Activated B cell treated with CpG ODN at 0.5 μM for 24 hours (primary cell): ENCODE data around the gene GJB3. TPM values are rescaled to one million over a fixed set of nuclear protein-coding genes. Genes with fewer than 3 reads are reported as not detected.
"Not testable (repeated sequence)": the region's sequence is repeated elsewhere in the genome, so short reads cannot be mapped to it uniquely, and the experiment has no call there.

ENCODE experiments used
- ATAC-seq: fragments of 200-7000 bp; cut with Tn5 transposase; one replicate; pipeline ENCODE4 v1.10.0; 2021; ENCODE audit warnings: low read depth, mild to moderate bottlenecking, moderate library complexity
- CTCF ChIA-PET: fragments of 350-600 bp; sonication (Branson Sonifier 250); formaldehyde crosslinking; loops from one replicate; lab custom pipeline; 2021; ENCODE audit warnings: antibody characterized with exemption; lab: Charles Lee
- POLR2A ChIA-PET: fragments of 350-600 bp; sonication (Branson Sonifier 250); formaldehyde crosslinking; loops from one replicate; lab custom pipeline; 2021; ENCODE audit warnings: antibody characterized with exemption; lab: Charles Lee
- DNase-seq: peaks from one replicate; pipeline ENCODE4 v3.0.0; 2022
- H3K27ac Mint-ChIP-seq: one replicate; pipeline ENCODE4 v1.8.0; 2020; ENCODE audit warnings: mixed read lengths
- H3K27me3 Mint-ChIP-seq: one replicate; pipeline ENCODE4 v1.8.0; 2021; ENCODE audit warnings: mixed read lengths
- H3K36me3 Mint-ChIP-seq: one replicate; pipeline ENCODE4 v1.8.0; 2021; ENCODE audit warnings: low read depth, mixed read lengths
- H3K4me1 Mint-ChIP-seq: one replicate; pipeline ENCODE4 v1.8.0; 2021; ENCODE audit warnings: mixed read lengths
- H3K4me3 Mint-ChIP-seq: one replicate; pipeline ENCODE4 v1.8.0; 2020; ENCODE audit warnings: mild to moderate bottlenecking, mixed read lengths
- H3K9me3 Mint-ChIP-seq: one replicate; pipeline ENCODE4 v1.8.0; 2020; ENCODE audit warnings: mixed read lengths
- CTCF ChIP-seq: fragments of 200-600 bp; IDR thresholded peaks from one replicate; pipeline ENCODE4 v1.8.0; 2022; ENCODE audit warnings: antibody characterized with exemption, mild to moderate bottlenecking
- intact Hi-C: fragments of 100-400 bp; cut with micrococcal nuclease; formaldehyde crosslinking; loops from one replicate; pipeline ENCODE4 v1.15.1; 2024
- total RNA-seq: library from RNA; stranded (reverse); gene quantifications from 2 replicates; pipeline ENCODE4 v1.2.3, GENCODE V29; 2022

The GJB3 gene
- total RNA-seq, 1 donor from 2014 or later: not detected

GRCh38 chr1:34816332-34816731 is 35.3 kb downstream of the GJB3 start:
- CTCF ChIA-PET: no interaction called here
- POLR2A ChIA-PET: no interaction called here
- H3K36me3 Mint-ChIP-seq: no peaks in the 10 kb centered on the region
- H3K9me3 Mint-ChIP-seq: no peaks in the 10 kb centered on the region
- H3K4me1 Mint-ChIP-seq: no peaks in the 10 kb centered on the region
- H3K27me3 Mint-ChIP-seq: no peaks in the 10 kb centered on the region
- DNase-seq (no peak), ATAC-seq (no peak)
- no peak overlapping the region for H3K4me3 Mint-ChIP-seq
- intact Hi-C loops: no loop called here
- no peak overlapping the region for H3K27ac Mint-ChIP-seq
- TF ChIP-seq CTCF: no peak

GRCh38 chr1:34816778-34817177 is 35.8 kb downstream of the GJB3 start:
- ATAC-seq: no peak
- Mint-ChIP-seq H3K4me3 (no peak overlapping the region), H3K27me3 (no peaks in the 10 kb centered on the region), H3K4me1 (peaks cover 4% of the 10 kb centered on the region), H3K36me3 (no peaks in the 10 kb centered on the region), H3K9me3 (no peaks in the 10 kb centered on the region), H3K27ac (no peak overlapping the region)
- no peak for TF ChIP-seq CTCF
- DNase-seq: no peak
- ChIA-PET CTCF (no interaction called here), POLR2A (no interaction called here)
- intact Hi-C loops: no loop called here

GRCh38 chr1:34818862-34819261 is 37.8 kb downstream of the GJB3 start:
- CTCF ChIA-PET, H3K4me3 Mint-ChIP-seq, ATAC-seq, H3K27me3 Mint-ChIP-seq, DNase-seq, intact Hi-C loops, POLR2A ChIA-PET, H3K36me3 Mint-ChIP-seq, H3K27ac Mint-ChIP-seq, H3K9me3 Mint-ChIP-seq: not testable (repeated sequence)
- H3K4me1 Mint-ChIP-seq: peaks cover 12% of the 10 kb centered on the region

- CTCF ChIA-PET: no interaction called here
- Mint-ChIP-seq H3K9me3 (no peaks in the 10 kb centered on the region), H3K4me1 (peaks cover 12% of the 10 kb centered on the region), H3K36me3 (no peaks in the 10 kb centered on the region), H3K27me3 (no peaks in the 10 kb centered on the region), H3K27ac (no peak overlapping the region), H3K4me3 (no peak overlapping the region)
- intact Hi-C loops: no loop called here
- DNase-seq: no peak
- ATAC-seq: no peak
- POLR2A ChIA-PET: no interaction called here
- TF ChIP-seq CTCF: no peak
These were observed 41.2 kb downstream of the GJB3 start for GRCh38 chr1:34822202-34822601.

GRCh38 chr1:34824817-34825454 is 43.9 kb downstream of the GJB3 start:
- TF ChIP-seq CTCF: no peak
- H3K4me3 Mint-ChIP-seq: no peak overlapping the region
- H3K36me3 Mint-ChIP-seq: no peaks in the 10 kb centered on the region
- H3K27ac Mint-ChIP-seq: no peak overlapping the region
- H3K4me1 Mint-ChIP-seq: peaks cover 12% of the 10 kb centered on the region
- POLR2A ChIA-PET: no interaction called here
- no peaks in the 10 kb centered on the region for H3K9me3 Mint-ChIP-seq
- intact Hi-C loops: no loop called here
- no peaks in the 10 kb centered on the region for H3K27me3 Mint-ChIP-seq
- ATAC-seq: no peak
- DNase-seq: no peak
- CTCF ChIA-PET: no interaction called here
